ENCODE data around the gene SYT6. TPM values are rescaled to one million over a fixed set of nuclear protein-coding genes. Genes with fewer than 3 reads are reported as not detected.

The SYT6 gene
- total RNA-seq = under 1 TPM; 0.43 to 0.71 TPM
- polyA plus RNA-seq (ENCODE audit: insufficient read depth, low read depth, low replicate concordance) = 0.78 TPM
- long read RNA-seq, donor 1 = 0 reads
- long read RNA-seq, donor 2 = 0 reads

GRCh38 chr1:114153261-114154145 is at the start of gene SYT6:
SYT6 (minus strand) TSS chr1:114153869; CDS start chr1:114153772, 97 bp downstream.
- no peak for TF ChIP-seq CTCF (IDR thresholded peaks at IDR 0.05)
- TF ChIP-seq POLR2A (IDR thresholded peaks at IDR 0.05) = no peak
- intact Hi-C loops (cut with DNase I; ENCODE audit: low total_unique reads) = no loop called here
- no peaks in the 10 kb centered on the region for H3K36me3 ChIP-seq (ENCODE audit: low read depth, missing control alignments)
- WGBS, 2 donors = 1% methylated on average over 17 to 56 of the region's 70 CpGs
- H3K4me3 ChIP-seq = peak within 1 kb of the TSS; percentile 42 to 57
- DNase-seq = no peak
- no peaks in the 10 kb centered on the region for H3K9me3 ChIP-seq
- H3K27ac ChIP-seq = no peak within 1 kb of the TSS
- H3K27me3 ChIP-seq = no peaks in the 10 kb centered on the region
- H3K4me1 ChIP-seq = peaks cover 16% of the 10 kb centered on the region

GRCh38 chr1:114201486-114201885 is 47.8 kb upstream of the SYT6 start:
- 64 to 67% methylated on average over 3 of the region's 3 CpGs for WGBS, 2 donors
- intact Hi-C loops (cut with DNase I; ENCODE audit: low total_unique reads) = no loop called here
- no peak for TF ChIP-seq POLR2A (IDR thresholded peaks at IDR 0.05)
- no peak for TF ChIP-seq CTCF (IDR thresholded peaks at IDR 0.05)

GRCh38 chr1:114199017-114199594 is 45.4 kb upstream of the SYT6 start:
- no peak for DNase-seq
- intact Hi-C loops (cut with DNase I; ENCODE audit: low total_unique reads) = no loop called here
- no peaks in the 10 kb centered on the region for H3K4me1 ChIP-seq
- H3K4me3 ChIP-seq = no peak overlapping the region
- WGBS, 2 donors = 82 to 94% methylated on average over 3 of the region's 3 CpGs
- TF ChIP-seq CTCF (IDR thresholded peaks at IDR 0.05) (no peak), POLR2A (IDR thresholded peaks at IDR 0.05) (no peak)
- H3K36me3 ChIP-seq (ENCODE audit: low read depth, missing control alignments) = no peaks in the 10 kb centered on the region
- H3K27me3 ChIP-seq = no peaks in the 10 kb centered on the region
- no peak overlapping the region for H3K27ac ChIP-seq
- no peaks in the 10 kb centered on the region for H3K9me3 ChIP-seq

More at GRCh38 chr1:114201486-114201885, 47.8 kb upstream of the SYT6 start:
- H3K9me3 ChIP-seq = no peaks in the 10 kb centered on the region
- DNase-seq = no peak
- H3K27ac ChIP-seq = no peak overlapping the region
- no peaks in the 10 kb centered on the region for H3K4me1 ChIP-seq
- H3K4me3 ChIP-seq = no peak overlapping the region
- H3K27me3 ChIP-seq = no peaks in the 10 kb centered on the region
- H3K36me3 ChIP-seq (ENCODE audit: low read depth, missing control alignments) = no peaks in the 10 kb centered on the region

- no peaks in the 10 kb centered on the region for H3K36me3 ChIP-seq (ENCODE audit: low read depth, missing control alignments)
- TF ChIP-seq POLR2A (IDR thresholded peaks at IDR 0.05) (no peak), CTCF (IDR thresholded peaks at IDR 0.05) (no peak)
- no peak for DNase-seq
- WGBS, 2 donors = 72 to 91% methylated on average over 3 of the region's 3 CpGs
- intact Hi-C loops (cut with DNase I; ENCODE audit: low total_unique reads) = no loop called here
- H3K9me3 ChIP-seq = no peaks in the 10 kb centered on the region
- no peak overlapping the region for H3K4me3 ChIP-seq
- no peaks in the 10 kb centered on the region for H3K27me3 ChIP-seq
- H3K4me1 ChIP-seq = no peaks in the 10 kb centered on the region
- H3K27ac ChIP-seq = no peak overlapping the region
Observed at GRCh38 chr1:114196992-114197907, 43.6 kb upstream of the SYT6 start.

All from testis (tissue), 5 donors.